ENCODE results near the gene ANKRD13D.

ANKRD13D gene

DNA sequence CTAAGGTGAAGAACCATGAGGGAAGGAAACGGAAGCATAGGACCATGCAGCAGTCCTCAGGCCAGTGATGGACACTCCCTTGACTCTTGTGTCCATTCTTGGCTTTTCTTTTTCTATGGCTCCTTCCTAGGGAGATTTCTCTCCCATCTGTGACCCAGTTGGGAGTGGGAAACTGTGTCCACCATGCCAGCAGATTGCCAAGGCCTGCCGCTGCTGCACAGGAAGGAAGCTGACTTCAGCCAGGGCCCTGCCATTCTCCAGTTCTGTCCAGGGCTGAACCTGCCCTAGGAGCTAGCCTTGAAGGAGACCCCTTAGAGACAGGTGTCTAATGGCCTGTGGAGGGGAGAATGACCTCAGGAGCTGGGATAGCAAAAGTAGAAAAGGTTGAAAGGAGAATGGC, 31.6 kb downstream of the ANKRD13D start:
- H3K36me3 ChIP-seq (replicated peaks), result no peaks in the 10 kb centered on the region
- in situ Hi-C loops (cut with HindIII; ENCODE audit: low pct_ligation_motif_present, low sequenced_read_pairs), result no loop called here
- H3K4me3 ChIP-seq (ENCODE audit: low read depth, low read length), result no peak overlapping the region
- no peak for DNase-seq
- TF ChIP-seq, protein P1, sequence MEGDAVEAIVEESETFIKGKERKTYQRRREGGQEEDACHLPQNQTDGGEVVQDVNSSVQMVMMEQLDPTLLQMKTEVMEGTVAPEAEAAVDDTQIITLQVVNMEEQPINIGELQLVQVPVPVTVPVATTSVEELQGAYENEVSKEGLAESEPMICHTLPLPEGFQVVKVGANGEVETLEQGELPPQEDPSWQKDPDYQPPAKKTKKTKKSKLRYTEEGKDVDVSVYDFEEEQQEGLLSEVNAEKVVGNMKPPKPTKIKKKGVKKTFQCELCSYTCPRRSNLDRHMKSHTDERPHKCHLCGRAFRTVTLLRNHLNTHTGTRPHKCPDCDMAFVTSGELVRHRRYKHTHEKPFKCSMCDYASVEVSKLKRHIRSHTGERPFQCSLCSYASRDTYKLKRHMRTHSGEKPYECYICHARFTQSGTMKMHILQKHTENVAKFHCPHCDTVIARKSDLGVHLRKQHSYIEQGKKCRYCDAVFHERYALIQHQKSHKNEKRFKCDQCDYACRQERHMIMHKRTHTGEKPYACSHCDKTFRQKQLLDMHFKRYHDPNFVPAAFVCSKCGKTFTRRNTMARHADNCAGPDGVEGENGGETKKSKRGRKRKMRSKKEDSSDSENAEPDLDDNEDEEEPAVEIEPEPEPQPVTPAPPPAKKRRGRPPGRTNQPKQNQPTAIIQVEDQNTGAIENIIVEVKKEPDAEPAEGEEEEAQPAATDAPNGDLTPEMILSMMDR (IDR thresholded peaks at IDR 0.05; ENCODE audit: low read depth, low read length, missing control alignments), result no peak
- H3K27ac ChIP-seq, result no peak overlapping the region
- H3K27me3 ChIP-seq (replicated peaks), result no peaks in the 10 kb centered on the region

DNA sequence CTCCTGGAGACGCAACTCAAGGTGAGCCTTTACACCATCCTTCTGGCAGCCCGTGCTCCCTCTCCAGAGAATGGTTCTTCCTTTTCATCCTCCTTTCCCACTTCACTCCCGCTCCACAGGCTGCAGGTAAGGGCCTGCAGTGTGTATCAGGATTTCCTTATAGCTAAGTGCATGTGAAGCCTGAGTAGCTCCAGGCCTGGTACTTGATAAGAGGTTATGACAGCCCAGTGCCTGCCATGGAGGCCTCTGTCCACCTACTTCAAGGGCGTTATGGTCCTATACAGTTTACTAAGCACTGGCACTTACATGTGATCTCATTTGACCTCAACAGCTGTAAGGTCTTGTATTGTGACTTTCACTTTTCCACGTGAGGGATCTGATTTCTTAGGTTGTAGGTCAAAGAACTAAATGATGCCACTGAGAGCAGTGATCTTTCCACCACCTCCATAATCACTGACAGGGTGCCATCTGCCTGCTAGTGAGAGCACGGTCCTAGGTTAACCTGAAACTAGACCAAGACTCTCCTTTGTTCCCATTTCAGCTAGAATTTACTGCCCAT, 32.3 kb downstream of the ANKRD13D start:
- in situ Hi-C loops (cut with HindIII; ENCODE audit: low pct_ligation_motif_present, low sequenced_read_pairs), result no loop called here
- H3K27me3 ChIP-seq (replicated peaks), result no peaks in the 10 kb centered on the region
- no peaks in the 10 kb centered on the region for H3K36me3 ChIP-seq (replicated peaks)
- H3K27ac ChIP-seq, result no peak overlapping the region
- TF ChIP-seq, protein P1 (IDR thresholded peaks at IDR 0.05; ENCODE audit: low read depth, low read length, missing control alignments), result no peak
- no peak for DNase-seq
- H3K4me3 ChIP-seq (ENCODE audit: low read depth, low read length), result no peak overlapping the region

DNA sequence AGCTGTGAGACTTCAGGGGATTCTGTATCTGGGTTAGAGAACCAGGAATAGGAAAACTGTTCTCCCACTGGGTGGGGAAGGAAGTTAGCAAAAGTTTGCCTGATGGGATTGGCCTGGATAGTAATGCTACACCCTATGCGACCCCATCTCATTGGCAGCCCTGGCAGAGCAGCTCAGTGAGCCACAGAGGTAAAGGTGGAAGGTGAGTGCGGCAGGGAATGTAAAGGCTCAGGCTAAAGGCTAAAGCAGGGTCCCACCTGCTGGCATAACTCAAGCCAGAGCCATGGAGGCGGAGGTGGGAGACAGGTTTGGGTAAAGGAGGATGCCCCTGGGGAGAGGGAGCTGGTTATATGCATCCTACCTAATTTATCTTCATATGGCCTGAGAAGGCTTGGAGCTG, 32.9 kb downstream of the ANKRD13D start:
- H3K4me3 ChIP-seq (ENCODE audit: low read depth, low read length), result no peak overlapping the region
- no peak overlapping the region for H3K27ac ChIP-seq
- in situ Hi-C loops (cut with HindIII; ENCODE audit: low pct_ligation_motif_present, low sequenced_read_pairs), result no loop called here
- DNase-seq, result no peak
- H3K27me3 ChIP-seq (replicated peaks), result no peaks in the 10 kb centered on the region
- TF ChIP-seq, protein P1 (IDR thresholded peaks at IDR 0.05; ENCODE audit: low read depth, low read length, missing control alignments), result no peak
- H3K36me3 ChIP-seq (replicated peaks), result no peaks in the 10 kb centered on the region

DNA sequence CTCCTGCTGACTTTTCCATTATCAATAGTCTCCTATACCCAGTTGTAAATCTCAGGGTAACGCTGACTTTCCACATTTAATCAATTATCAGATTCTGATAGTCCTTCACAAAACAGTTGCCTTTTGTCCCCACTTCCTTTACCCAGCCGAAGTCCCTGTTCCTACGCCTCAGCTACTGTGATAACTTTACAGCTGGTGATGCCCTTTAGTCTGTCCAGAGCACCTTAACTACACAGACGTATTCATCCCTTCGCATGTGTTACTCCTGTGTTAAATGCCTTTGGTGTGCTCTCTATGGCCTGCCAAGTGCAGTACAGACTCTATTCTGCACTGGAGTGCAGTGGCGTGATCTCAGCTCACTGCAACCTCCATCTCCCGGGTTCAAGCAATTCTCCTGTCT, 34.4 kb downstream of the ANKRD13D start:
- TF ChIP-seq, protein P1 (IDR thresholded peaks at IDR 0.05; ENCODE audit: low read depth, low read length, missing control alignments), result no peak
- no peak for DNase-seq
- Histone ChIP-seq H3K36me3 (replicated peaks) (no peaks in the 10 kb centered on the region), H3K27me3 (replicated peaks) (no peaks in the 10 kb centered on the region), H3K27ac (no peak overlapping the region), H3K4me3 (ENCODE audit: low read depth, low read length) (no peak overlapping the region)
- in situ Hi-C loops (cut with HindIII; ENCODE audit: low pct_ligation_motif_present, low sequenced_read_pairs), result no loop called here

DNA sequence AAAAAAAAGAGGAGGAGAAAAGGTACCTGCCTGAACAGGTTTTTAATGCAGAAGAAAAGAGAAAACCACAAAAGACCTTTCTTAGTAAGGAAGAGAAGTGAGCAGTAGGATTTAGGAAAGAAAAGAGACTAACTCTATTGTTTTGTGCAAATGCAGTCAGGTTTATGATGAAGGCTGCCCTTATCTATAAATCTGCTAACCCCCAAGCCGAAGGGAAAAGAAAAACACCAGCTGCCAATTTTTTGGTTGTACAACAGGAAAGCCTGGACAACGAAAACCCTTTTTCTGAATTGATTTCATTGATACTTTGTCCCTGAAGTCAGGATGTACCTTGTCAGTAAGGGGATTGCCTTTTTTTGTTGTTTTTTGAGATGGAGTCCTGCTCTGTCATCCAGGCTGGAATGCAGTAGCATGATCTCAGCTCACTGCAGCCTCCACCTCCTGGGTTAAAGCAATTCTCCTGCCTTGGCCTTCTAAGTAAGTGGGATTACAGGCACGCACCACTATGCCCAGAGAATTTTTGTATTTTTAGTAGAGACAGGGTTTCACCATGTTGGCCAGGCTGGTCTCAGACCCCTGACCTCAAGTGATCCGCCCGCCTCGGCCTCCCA, 43.1 kb downstream of the ANKRD13D start:
- Histone ChIP-seq H3K36me3 (replicated peaks) (no peaks in the 10 kb centered on the region), H3K4me3 (ENCODE audit: low read depth, low read length) (no peak overlapping the region), H3K27ac (no peak overlapping the region), H3K27me3 (replicated peaks) (no peaks in the 10 kb centered on the region)
- DNase-seq, result no peak
- TF ChIP-seq, protein P1 (IDR thresholded peaks at IDR 0.05; ENCODE audit: low read depth, low read length, missing control alignments), result no peak
- in situ Hi-C loops (cut with HindIII; ENCODE audit: low pct_ligation_motif_present, low sequenced_read_pairs), result no loop called here

DNA sequence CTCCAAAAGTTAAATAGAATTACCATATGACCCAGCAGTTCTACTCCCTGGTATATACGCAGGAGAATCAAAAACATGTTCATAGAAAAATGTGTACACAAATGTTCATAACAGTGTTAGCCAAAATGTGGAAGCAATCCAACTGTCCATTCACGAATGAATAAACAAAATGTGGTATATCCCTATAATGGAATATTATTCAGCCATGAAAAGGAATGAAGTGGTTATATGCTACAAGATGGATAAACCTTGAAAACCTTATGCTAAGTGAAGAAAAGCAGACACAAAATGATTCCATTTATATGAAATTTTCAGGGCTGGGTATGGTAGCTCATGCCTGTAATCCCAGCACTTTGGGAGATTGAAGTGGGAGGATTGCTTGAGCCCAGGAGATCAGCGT, 48.2 kb downstream of the ANKRD13D start:
- Histone ChIP-seq H3K4me3 (ENCODE audit: low read depth, low read length) (no peak overlapping the region), H3K27ac (no peak overlapping the region), H3K27me3 (replicated peaks) (no peaks in the 10 kb centered on the region), H3K36me3 (replicated peaks) (no peaks in the 10 kb centered on the region)
- TF ChIP-seq, protein P1 (IDR thresholded peaks at IDR 0.05; ENCODE audit: low read depth, low read length, missing control alignments), result no peak
- DNase-seq, result no peak
- in situ Hi-C loops (cut with HindIII; ENCODE audit: low pct_ligation_motif_present, low sequenced_read_pairs), result no loop called here

All from brain microvascular endothelial cell (primary cell).